ENCODE results near the gene LTO1.

- no peak for TF ChIP-seq CTCF (IDR thresholded peaks at IDR 0.05)
- no peak for TF ChIP-seq E2F5 (CRISPR knock-in tag; IDR thresholded peaks at IDR 0.05)
- no peak for TF ChIP-seq ZNF232 (CRISPR knock-in tag; IDR thresholded peaks at IDR 0.05)
- no peak for TF ChIP-seq ATF3 (CRISPR knock-in tag; conservative IDR thresholded peaks at IDR 0.05)
- TF ChIP-seq ZNF317 (CRISPR knock-in tag; IDR thresholded peaks at IDR 0.05; ENCODE audit: borderline replicate concordance, low read depth): no peak
- no peak for TF ChIP-seq MAX (CRISPR knock-in tag; IDR thresholded peaks at IDR 0.05)
- TF ChIP-seq ESRRA (CRISPR knock-in tag; IDR thresholded peaks at IDR 0.05; ENCODE audit: borderline replicate concordance): no peak
- no peak for TF ChIP-seq MYBL2 (CRISPR knock-in tag; IDR thresholded peaks at IDR 0.05)
- no peak for TF ChIP-seq CREB1 (CRISPR knock-in tag; IDR thresholded peaks at IDR 0.05)
- TF ChIP-seq USF1 (CRISPR knock-in tag; IDR thresholded peaks at IDR 0.05): no peak
- TF ChIP-seq MLX (CRISPR knock-in tag; IDR thresholded peaks at IDR 0.05): no peak
- TF ChIP-seq CREM (CRISPR knock-in tag; IDR thresholded peaks at IDR 0.05): no peak
Observed at GRCh38 chr11:69642549-69642912, 32.6 kb downstream of the LTO1 start.
